RWPE1 (cell line): ENCODE data around the gene B3GALT6.

ENCODE experiments used
- CTCF ChIA-PET: fragments of 350-600 bp; sonication (Branson Sonifier 250); formaldehyde crosslinking; extraction: SDS; loops from one replicate; lab custom pipeline; 2021; lab: Yijun Ruan, JAX
- POLR2A ChIA-PET: fragments of 400-600 bp; formaldehyde crosslinking; extraction: SDS; loops from one replicate; lab custom pipeline; 2020; ENCODE audit warnings: antibody characterized with exemption; ENCODE audit not compliant: low non-redundant PET; lab: Yijun Ruan, JAX
- DNase-seq: peaks from one replicate; pipeline ENCODE4 v3.0.0; 2012; ENCODE audit warnings: low spot score
- H3K27ac ChIP-seq: fragments of 450-650 bp; 2 replicates; pipeline ENCODE4 v1.5.1; 2017
- TF ChIP-seq, protein P1 (sequence below): fragments of 450-650 bp; conservative IDR thresholded peaks from 2 replicates; pipeline ENCODE4 v1.5.1; 2017; ENCODE audit warnings: low read depth, mild to moderate bottlenecking

Gene B3GALT6

DNA sequence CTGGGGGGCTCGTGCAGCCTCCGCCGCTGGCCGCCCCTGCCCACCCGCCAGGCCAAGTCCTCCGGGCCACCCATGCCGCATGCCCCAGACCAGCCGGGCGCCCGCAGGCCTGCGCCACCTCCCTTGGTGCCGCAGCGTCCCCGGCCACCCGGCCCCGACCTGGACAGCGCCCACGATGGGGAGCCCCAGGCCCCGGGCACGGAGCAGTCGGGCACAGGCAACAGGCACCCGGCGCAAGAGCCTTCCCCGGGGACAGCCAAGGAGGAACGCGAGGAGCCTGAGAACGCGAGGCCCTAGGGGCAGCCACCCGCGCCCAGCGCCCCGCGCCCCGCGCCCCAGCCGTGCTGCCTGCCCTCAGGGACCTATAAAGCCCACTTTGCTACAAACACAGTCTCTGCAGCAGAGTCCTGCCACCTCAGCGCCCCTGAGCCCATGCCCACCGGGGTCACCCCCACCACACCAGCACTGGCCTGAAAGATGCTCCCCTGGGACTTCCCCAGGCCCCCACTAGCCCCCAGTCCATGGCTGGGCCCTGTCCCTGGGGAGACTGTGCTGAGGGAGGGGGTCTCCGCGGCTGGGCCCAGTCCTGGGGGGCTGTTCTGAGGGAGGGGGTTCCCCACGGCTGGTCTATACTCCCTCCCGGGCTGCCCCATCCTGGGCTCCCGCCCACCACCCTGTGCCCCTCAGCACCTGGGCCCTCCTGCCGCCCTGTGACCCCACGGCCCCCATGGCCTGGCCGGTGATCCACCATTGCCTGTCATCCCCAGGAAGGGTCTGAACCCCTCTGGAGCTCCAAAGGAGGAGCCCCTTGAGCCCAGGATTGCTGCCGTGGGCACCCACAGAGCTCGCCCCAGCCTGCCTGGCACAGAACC is 34.2 kb upstream of the B3GALT6 start:
- POLR2A ChIA-PET, result interaction anchor here (0.7 kb wide), 1 partner anchor 77 kb away, joined by 10 read pairs; no protein-coding TSS in a partner anchor
- CTCF ChIA-PET, result no interaction called here

DNA sequence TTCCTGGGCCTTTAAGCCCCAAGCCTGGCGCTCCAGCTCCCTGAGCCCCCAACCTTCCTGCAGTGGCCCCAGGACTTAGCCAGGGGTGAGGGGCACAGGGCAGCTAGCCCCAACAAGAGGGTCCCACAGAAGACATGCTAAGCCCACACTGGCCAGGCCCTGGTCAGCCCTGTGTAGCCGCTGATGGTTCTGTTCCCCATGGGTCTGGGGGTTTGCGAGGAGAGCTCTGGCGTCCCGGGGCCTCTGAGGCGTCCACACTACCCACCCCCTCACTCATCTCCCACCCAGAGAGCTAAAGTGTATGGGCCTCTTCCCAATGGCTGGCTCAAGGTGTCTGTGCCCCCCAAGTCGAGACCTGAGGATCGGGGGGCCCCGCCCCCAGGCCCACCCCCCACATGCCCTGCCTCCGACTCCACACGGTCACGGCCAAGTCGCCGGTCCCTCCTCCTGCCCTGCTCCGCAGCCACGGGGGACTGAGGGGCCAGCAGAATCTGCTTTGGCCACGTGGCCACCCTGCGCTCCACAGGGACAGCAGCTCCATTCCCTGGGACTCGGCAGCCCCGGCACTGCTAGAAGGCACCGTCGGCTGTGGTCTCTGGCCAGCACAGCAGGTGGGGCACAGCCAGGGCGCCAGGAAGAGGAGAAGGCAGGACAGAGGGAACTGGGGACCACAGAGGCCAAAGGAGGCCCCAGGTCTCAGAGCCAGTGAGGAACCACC is 33.5 kb upstream of the B3GALT6 start:
- CTCF ChIA-PET, result interaction anchor here (0.6 kb wide), 1 partner anchor 40 kb away, joined by 3 read pairs; no protein-coding TSS in a partner anchor
- H3K27ac ChIP-seq, result no peak overlapping the region
- TF ChIP-seq, protein P1, sequence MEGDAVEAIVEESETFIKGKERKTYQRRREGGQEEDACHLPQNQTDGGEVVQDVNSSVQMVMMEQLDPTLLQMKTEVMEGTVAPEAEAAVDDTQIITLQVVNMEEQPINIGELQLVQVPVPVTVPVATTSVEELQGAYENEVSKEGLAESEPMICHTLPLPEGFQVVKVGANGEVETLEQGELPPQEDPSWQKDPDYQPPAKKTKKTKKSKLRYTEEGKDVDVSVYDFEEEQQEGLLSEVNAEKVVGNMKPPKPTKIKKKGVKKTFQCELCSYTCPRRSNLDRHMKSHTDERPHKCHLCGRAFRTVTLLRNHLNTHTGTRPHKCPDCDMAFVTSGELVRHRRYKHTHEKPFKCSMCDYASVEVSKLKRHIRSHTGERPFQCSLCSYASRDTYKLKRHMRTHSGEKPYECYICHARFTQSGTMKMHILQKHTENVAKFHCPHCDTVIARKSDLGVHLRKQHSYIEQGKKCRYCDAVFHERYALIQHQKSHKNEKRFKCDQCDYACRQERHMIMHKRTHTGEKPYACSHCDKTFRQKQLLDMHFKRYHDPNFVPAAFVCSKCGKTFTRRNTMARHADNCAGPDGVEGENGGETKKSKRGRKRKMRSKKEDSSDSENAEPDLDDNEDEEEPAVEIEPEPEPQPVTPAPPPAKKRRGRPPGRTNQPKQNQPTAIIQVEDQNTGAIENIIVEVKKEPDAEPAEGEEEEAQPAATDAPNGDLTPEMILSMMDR, result no peak
- POLR2A ChIA-PET, result no interaction called here
- no peak for DNase-seq

More for the DNA sequence above, 34.2 kb upstream of the B3GALT6 start:
- H3K27ac ChIP-seq, result no peak overlapping the region
- no peak for DNase-seq
- TF ChIP-seq, protein P1, result no peak

DNA sequence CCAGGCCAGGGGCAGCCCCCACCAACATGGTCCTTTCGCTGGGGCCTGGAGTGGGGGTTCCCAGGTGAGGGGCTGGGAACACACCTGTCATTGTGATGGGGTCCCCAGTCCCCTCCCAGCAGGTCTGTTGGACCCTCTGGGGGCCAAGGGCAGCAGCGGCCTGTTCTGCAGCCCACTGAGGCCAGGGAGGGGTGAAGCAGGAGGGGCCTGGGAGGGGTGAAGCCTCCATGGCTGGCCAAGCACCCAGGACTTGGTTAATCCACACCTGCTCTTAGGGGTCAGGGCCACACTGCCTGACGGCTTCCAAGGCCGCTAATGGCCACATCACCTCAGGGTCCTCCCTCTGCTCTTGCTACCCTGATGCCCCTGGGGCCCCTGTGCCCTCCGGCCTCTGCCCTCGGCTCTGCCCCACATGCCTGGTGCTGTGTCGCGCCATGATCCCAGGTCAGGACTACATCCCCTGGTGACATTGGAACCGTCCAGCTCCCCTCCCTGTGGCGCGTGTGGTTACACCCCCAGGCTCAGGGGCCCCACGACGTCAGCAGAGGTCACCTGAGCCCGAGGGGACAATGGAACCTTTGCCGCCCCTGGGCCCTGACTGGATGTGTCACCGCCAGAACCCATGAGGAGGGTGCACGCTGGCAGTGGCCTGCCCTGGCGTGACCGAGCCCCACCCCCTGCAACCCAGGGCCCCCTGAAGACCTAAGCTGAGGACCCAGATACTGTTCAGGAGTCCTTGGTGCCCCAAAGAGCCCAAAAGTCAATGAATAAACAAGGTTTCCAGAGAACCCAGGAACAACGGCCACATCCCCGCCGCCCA is 32.7 kb upstream of the B3GALT6 start:
- CTCF ChIA-PET, result interaction anchor here (0.5 kb wide), 1 partner anchor 93 kb away, joined by 4 read pairs; no protein-coding TSS in a partner anchor
- TF ChIP-seq, protein P1, result no peak
- H3K27ac ChIP-seq, result no peak overlapping the region
- POLR2A ChIA-PET, result no interaction called here
- no peak for DNase-seq

DNA sequence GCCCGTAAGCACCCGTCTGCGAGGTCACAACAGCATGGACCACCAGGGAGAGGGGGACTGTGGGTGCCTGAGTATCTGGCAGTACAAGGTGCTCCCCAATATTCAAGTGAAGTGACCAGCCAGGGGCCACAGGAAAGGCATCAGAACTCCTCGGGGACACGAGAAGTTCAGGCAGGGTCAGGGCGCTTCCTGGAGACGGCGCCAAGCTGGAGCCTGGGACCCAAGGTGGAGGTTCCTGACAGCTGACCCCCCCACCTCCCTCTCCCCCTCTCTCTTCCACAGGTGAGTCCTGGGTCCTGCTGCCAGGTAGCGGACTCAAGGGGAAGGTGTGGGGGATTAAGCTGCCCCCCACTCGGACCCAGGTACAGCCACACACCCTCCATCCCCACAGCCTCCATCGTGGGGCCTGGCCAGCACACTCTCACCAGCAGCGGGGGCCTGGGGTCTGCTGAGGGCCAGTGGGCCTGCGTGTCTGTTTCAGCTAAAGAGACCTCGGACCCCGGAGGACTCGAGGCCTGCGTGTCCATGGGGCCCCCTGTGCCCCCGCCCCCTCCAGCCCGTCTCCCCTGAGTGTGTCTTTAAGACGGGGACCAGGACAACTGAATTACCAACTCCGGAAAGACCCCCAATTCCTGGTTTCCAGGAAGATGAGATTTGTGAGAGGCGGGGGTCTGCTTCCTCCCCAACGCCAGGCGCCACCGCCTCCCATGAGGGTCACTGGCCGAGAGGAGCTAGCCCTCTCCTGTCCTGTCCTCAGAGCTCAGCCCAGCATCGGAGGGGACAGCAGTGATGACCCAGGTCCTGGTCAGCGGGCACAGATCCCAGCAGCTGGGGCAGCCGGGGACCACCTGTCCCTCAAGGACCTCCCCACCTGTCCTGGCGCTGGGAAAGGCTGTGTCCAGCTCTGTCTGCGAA is 31.8 kb upstream of the B3GALT6 start:
- POLR2A ChIA-PET, result no interaction called here
- H3K27ac ChIP-seq, result no peak overlapping the region
- TF ChIP-seq, protein P1, result no peak
- CTCF ChIA-PET, result interaction anchor here (0.5 kb wide), 1 partner anchor 92 kb away, joined by 4 read pairs; no protein-coding TSS in a partner anchor
- DNase-seq, result no peak

DNA sequence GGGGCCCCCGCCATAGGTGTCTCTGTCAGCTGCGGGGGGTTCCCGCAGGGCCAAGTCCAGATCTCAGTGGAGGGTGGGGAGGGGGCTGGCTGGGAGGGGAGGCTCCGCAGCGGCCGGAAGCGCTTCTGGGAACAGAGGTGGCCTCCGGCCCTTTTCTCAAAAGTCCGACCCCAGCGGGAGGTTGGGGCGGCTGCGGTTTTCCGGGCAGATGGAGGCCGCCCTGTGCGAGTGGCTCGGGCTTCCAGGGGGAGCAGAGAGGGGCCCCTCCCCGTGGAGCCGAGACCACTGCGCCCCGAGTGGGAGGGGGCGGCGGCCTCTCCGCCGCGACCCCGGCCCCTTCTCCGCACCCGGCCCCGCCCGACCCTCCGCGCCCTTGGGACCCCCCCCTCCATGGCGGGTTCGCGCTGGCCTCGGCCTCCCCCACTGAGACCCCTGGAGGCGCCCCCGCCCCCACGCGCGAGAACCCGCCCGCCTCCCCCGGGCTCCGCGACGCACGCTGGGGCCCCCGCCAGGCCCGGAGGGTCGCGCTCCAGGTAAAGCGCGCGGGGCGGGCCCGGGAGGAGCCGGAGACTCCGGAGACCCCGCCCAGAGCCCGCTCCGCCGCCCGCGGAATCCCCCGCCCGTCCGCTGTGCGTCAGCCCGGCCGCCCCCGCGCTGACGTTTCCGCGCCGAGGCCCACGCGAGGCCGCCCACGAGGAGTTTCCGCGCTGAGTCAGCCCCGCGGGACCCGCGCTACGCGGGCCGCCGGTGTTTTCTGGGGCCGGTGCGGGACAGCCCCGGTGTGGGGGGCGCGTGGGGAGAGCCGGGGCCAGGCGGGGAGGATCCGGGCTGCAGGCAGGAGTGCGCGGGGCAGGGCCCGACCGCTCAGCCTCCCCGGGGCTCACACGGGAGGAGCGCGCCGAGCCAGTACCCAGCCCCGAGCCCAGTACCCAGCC is 30.9 kb upstream of the B3GALT6 start:
- POLR2A ChIA-PET, result no interaction called here
- no peak overlapping the region for H3K27ac ChIP-seq
- CTCF ChIA-PET, result no interaction called here
- TF ChIP-seq, protein P1, result no peak
- DNase-seq, result peak; percentile 34
